Gastroesophageal sphincter (tissue), 3 donors: Measurements from ENCODE around the gene ERMAP.
"Not testable (repeated sequence)": the region's sequence is repeated elsewhere in the genome, so short reads cannot be mapped to it uniquely, and the experiment has no call there.

Experiments
- EP300 ChIP-seq: sonication (generic); formaldehyde crosslinking; IDR thresholded peaks from one replicate; pipeline ENCODE4 v1.6.1; 2017; ENCODE audit warnings: antibody characterized with exemption, mild to moderate bottlenecking
- POLR2A ChIP-seq, 2 donors: fragments of 450-650 bp; IDR thresholded peaks; one replicate each; pipeline ENCODE4 v1.6.1; 2017; ENCODE audit warnings: antibody characterized with exemption in 2 of 2, mild to moderate bottlenecking in 2 of 2, moderate library complexity in 1 of 2
- POLR2AphosphoS5 ChIP-seq: sonication (generic); formaldehyde crosslinking; IDR thresholded peaks from one replicate; pipeline ENCODE4 v1.6.1; 2017; ENCODE audit warnings: antibody characterized with exemption
- TF ChIP-seq, protein P1 (sequence below), 4 experiments: fragments of 200-600 bp in 2 of 4; fragments of 450-650 bp in 2 of 4; sonication (generic) in 1 of 4; IDR thresholded peaks; one replicate each; pipeline ENCODE4 v1.5.1; 2017 to 2019; ENCODE audit warnings: antibody characterized with exemption in 4 of 4, mild to moderate bottlenecking in 2 of 4, moderate library complexity in 2 of 4

DNA sequence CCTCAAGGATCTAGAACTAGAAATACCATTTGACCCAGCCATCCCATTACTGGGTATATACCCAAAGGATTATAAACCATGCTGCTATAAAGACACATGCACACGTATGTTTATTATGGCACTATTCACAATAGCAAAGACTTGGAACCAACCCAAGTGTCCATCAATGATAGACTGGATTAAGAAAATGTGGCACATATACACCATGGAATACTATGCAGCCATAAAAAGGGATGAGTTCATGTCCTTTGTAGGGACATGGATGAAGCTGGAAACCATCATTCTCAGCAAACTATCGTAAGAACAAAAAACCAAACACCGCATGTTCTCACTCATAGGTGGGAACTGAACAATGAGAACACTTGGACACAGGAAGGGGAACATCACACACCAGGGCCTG, 2.1 kb upstream of the ERMAP start:
- TF ChIP-seq, protein P1, sequence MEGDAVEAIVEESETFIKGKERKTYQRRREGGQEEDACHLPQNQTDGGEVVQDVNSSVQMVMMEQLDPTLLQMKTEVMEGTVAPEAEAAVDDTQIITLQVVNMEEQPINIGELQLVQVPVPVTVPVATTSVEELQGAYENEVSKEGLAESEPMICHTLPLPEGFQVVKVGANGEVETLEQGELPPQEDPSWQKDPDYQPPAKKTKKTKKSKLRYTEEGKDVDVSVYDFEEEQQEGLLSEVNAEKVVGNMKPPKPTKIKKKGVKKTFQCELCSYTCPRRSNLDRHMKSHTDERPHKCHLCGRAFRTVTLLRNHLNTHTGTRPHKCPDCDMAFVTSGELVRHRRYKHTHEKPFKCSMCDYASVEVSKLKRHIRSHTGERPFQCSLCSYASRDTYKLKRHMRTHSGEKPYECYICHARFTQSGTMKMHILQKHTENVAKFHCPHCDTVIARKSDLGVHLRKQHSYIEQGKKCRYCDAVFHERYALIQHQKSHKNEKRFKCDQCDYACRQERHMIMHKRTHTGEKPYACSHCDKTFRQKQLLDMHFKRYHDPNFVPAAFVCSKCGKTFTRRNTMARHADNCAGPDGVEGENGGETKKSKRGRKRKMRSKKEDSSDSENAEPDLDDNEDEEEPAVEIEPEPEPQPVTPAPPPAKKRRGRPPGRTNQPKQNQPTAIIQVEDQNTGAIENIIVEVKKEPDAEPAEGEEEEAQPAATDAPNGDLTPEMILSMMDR (IDR thresholded peaks at IDR 0.05) = not testable (repeated sequence)
- TF ChIP-seq POLR2A (IDR thresholded peaks at IDR 0.05); POLR2AphosphoS5; EP300: not testable (repeated sequence)
